HG02571 (cell line): Measurements from ENCODE around the gene GPS2.
A peak's percentile ranks its signal among the peaks of the same experiment; 100 is the strongest.

Source experiments
- ATAC-seq: cut with Tn5 transposase; IDR thresholded peaks from one replicate; pipeline ENCODE4 v1.9.1; 2021; ENCODE audit warnings: mild to moderate bottlenecking, moderate library complexity; ENCODE audit not compliant: unreplicated experiment

The GPS2 gene

DNA sequence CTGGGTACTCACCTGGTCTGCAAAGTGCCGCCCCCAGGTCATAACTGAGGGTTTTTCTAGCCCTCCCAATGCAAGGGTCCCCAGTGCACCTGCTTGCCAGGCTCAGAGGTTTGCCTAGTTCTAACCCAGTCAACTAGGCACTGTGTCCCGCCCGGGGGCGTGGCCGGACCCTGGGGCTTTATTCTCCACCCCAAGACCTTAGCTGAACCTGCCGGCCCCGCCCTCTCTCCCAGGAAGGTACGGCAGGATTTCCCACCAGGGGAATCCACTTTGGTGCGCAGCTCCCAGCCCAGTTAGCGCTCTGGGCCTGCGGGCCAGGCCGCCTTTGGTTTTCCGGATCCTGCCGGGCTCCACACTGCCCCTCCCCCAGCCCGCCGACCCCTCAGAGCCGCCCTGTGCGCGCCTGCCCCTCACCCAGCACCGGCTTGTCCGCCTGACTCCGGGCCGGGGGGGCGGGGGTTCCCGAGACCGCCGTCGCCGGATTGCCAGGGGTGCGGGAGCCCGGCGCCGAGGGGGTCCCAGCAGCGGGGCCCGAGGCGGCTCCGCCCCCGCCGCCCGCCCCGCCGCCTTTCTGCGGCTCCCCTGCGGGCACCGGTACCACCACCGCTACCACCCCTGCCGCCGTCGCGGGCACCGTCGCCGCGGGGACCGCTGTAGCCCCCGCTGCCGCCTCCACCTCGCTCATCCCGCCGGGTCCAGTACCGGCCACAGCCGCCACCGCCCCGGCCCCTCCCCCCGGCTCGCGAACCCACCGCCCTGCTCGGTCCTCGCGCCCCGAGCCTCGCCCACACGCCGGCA is 21.1 kb downstream of the GPS2 start:
- no peak for ATAC-seq

DNA sequence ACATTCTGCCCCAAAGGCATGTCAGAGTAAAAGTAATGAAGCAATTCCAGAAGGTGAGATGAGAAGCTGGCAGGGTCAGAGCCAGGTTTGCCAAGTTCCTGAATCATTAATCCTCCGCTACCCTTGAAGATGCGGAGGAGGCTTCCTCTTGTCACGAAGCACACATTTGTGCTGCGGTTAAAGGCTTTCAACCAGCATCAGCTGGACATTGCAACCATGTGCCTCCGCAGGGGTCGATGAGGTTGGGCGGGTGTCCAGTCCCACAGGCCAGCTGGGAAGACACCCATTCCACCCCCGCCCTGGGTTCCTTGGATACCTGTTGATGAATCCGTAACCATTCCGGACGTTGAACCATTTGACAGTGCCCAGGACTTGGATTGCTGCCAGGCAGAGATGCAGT is 22.0 kb downstream of the GPS2 start:
- no peak for ATAC-seq

- ATAC-seq: no peak
These were observed 22.4 kb downstream of the GPS2 start for GRCh38 chr17:7292729-7293128.

DNA sequence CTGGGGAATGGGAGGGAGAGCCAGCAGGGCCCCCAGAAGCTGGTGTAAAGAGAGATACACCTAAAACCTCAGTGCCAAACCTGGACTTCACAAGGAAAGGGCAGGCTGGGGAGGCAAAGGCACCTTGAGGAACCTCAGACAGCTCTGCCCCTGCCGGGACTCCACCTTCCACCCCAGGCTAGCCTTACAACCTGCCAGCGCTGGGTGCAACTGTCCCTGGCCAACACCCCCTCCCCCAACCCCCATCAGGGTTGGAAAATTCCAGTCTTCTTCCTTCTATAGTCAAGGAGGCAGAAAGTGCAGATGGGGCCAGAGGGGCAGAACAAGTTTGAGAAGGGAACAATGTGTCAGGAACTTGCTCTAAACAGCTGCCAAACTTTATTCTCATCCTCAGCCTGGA is 23.0 kb downstream of the GPS2 start:
- no peak for ATAC-seq

GRCh38 chr17:7290685-7291084 is 24.5 kb downstream of the GPS2 start:
- no peak for ATAC-seq

DNA sequence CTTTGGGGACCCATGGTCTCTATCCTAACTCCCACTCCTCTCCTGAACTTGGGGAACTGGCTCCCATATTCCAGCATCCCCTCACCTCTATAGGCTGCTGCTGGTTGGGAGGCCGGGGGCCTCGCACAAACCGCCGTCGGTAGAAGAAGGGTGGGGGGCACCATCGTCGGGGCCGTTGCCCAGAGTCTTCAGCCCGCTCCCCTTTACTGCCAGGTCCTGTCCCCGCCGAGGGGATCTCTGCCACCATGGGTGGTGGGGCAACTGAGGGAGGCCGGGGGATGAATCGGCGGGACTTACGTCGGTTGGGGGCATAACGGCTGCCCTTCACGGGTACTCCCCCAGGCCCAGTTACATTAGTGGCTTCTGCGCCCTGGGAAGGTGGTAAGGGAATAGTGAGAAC is 25.0 kb downstream of the GPS2 start:
- ATAC-seq: no peak

DNA sequence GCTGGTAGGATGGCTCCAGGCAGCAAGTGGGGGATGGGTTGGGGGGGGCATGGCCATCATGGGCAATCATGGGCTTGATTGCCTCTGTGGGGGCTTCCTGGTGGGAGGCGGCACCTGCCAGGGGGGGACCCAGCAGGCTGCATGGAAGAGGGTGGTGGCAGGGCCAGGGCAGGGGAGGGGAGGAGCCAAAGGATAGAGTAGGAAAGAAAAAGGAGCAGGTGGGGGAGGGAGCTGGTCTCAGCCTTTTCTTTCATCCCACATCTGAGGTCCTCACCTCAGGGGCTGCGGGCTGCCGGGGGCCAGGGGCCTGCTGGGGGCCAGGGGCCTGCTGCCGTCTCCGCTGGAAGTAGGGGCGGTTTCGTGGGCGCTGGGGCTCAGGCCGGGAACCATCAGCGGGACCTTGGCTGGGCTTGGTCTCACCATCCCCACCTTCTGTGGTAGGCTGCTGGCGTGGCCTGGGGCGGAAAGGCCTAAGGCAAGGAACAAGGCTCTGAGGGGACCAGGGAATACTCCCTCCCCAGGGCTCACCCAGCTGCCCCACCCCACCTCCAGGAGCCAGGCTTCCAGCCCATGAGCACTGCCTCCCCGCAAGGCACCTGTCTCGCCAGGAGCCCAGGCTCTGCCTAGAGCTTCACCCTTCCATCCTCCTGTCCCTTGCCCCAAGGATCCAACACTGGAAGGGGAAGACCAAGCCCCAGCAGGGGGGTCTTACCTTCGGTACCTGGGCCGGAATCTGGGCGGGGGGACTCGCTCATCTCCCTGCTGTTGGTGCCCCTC is 25.7 kb downstream of the GPS2 start:
- no peak for ATAC-seq

DNA sequence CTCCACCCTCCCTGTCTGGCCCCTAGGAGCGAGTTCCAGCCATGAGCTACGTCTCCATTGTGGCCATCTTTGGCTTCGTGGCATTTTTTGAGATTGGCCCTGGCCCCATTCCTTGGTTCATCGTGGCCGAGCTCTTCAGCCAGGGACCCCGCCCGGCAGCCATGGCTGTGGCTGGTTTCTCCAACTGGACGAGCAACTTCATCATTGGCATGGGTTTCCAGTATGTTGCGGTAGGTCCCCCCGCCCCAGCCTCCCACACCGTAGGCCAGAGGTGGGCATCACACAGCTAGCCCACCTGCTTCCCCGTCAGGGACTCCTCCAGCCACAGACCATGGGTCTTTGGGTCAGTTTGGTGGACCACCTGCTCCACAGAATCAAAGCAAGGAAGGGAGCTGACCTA is 29.5 kb downstream of the GPS2 start:
- no peak for ATAC-seq

DNA sequence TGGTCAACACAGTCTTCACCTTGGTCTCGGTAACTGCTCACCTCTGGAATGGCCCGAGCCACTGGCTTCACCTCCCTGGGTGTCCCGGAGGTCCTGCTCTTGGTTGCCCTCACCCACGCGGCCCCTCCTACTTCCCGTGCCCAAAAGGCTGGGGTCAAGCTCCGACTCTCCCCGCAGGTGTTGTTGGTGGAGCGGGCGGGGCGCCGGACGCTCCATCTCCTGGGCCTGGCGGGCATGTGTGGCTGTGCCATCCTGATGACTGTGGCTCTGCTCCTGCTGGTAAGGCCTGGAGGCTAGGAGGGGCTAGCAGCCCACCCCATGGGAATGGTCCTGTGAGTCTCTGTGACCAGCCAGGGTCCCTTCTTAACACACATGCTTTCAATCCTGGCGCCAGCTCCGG is 30.2 kb downstream of the GPS2 start:
- ATAC-seq: no peak

DNA sequence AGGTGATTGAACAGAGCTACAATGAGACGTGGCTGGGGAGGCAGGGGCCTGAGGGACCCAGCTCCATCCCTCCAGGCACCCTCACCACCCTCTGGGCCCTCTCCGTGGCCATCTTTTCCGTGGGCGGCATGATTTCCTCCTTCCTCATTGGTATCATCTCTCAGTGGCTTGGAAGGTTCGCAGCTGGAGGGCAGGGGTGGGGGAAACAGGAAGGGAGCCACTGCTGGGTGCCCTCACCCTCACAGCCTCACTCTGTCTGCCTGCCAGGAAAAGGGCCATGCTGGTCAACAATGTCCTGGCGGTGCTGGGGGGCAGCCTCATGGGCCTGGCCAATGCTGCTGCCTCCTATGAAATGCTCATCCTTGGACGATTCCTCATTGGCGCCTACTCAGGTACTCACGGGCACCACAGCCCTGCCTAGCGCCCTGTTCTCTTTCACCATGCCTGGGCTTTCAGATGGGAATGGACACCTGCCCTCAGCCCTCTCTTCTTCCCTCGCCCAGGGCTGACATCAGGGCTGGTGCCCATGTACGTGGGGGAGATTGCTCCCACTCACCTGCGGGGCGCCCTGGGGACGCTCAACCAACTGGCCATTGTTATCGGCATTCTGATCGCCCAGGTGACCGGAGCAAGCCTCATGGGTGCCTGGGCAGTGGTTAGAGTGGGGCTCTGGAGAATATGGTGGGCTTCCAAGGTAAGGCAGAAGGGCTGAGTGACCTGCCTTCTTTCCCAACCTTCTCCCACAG is 31.5 kb downstream of the GPS2 start:
- ATAC-seq: no peak

DNA sequence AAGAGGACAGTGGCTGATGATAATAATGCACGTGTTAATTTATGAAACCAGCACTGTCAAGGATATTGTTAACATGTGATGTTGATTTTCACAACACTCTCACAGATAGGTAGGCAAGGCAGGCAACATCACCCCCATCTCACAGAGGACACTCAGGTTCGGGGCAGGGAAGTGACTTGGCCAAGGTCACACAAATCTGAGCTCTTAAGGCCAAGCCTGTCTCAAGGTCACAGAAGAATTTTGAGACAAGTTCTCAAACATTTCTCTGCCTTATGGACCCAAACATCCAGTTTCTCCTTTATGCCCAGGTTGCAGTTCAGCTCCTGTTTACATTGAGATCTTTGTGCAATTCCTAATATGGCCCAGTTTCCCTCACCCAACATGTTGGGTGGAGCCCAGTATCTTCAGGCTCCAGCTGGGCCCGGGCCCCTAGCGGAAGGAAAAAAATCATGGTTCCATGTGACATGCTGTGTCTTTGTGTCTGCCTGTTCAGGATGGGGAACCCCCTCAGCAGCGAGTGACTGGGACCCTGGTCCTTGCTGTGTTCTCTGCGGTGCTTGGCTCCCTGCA is 32.3 kb downstream of the GPS2 start:
- no peak for ATAC-seq

DNA sequence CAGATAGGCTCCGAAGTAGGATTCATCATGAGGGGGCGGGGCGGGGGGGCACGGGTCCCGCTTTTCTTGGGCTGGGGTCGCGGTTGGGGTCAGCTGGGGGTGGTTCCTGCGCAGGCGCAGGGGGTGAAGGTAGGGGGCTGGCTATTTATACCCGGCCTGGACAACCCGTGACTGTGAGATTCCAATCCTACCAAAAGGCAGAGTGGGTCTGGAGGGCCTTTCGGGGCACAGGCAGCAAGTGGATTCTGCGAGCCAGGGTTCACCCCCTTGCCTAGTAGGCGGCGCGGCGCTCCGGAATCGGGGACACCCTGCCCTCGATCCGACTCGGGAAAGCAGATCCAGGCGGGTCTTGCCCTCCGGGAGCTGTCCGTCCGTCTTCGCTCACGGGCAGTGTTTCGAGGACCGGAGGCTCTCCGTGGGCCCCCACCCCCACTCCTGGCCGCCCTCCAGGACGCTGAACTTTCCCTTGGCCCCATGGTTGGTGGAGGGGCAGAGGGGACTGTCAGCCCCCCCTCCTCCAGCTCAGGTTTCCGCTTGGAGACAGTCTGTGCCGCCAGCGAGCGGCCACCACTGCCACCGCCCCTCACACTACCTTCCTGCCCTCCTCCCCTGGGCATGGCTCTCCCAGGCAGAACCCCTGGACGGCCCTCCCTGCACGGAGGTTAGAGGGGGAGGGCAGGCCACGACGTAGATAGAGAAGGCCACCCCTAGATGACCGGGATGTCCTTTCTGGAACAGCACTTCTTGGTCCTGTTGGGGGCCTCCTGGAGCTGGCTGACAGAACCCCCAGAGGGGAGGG is 33.0 kb downstream of the GPS2 start:
- no peak for ATAC-seq

DNA sequence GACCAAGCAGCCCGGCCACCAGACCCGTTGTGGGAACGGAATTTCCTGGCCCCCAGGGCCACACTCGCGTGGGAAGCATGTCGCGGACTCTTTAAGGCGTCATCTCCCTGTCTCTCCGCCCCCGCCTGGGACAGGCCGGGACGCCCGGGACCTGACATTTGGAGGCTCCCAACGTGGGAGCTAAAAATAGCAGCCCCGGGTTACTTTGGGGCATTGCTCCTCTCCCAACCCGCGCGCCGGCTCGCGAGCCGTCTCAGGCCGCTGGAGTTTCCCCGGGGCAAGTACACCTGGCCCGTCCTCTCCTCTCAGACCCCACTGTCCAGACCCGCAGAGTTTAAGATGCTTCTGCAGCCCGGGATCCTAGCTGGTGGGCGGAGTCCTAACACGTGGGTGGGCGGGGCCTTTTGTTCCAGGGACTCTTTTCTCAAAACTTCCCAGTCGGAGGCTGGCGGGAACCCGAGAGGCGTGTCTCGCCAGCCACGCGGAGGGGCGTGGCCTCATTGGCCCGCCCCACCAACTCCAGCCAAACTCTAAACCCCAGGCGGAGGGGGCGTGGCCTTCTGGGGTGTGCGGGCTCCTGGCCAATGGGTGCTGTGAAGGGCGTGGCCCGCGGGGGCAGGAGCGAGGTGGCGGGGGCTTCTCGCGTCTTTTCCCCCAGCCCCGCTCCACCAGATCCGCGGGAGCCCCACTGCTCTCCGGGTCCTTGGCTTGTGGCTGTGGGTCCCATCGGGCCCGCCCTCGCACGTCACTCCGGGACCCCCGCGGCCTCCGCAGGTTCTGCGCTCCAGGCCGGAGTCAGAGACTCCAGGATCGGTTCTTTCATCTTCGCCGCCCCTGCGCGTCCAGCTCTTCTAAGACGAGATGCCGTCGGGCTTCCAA is 33.8 kb downstream of the GPS2 start, which contains the start of gene SLC2A4:
Gene SLC2A4, plus strand, starts transcription at position 645 of the 879 bp plus-strand sequence. Its CDS starts 217 bp downstream, at position 862.
- ATAC-seq: peak; percentile 58

DNA sequence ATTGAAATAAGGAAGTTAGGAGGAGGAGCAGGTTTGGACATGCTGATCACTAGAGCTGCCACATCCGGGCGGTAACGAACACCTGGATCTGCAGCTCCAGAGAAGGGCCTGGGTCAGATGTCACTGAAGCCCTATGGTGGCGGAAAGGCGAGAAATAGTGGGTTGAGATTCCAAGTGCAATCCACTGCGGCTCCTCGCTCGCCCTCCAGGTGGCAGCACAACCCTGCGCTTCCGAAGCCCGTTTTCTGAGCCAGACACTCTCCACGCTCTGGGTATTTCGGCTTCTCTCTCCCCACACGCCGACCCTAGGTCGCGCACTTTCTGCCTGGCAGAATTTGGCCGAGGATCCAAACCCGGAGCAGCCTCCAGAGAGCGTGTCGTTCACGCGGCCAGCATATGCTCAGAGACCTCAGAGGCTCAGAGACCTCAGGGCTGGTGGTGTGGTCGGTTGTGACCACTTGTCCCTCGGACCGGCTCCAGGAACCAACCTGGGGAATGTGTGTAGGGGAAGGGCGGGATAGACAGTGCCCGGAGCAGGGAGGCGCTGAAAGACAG is 34.6 kb downstream of the GPS2 start:
- no peak for ATAC-seq

GRCh38 chr17:7279448-7279847 is 35.7 kb downstream of the GPS2 start:
- ATAC-seq: no peak

- no peak for ATAC-seq
These were observed 48.4 kb downstream of the GPS2 start for GRCh38 chr17:7266784-7267183.

DNA sequence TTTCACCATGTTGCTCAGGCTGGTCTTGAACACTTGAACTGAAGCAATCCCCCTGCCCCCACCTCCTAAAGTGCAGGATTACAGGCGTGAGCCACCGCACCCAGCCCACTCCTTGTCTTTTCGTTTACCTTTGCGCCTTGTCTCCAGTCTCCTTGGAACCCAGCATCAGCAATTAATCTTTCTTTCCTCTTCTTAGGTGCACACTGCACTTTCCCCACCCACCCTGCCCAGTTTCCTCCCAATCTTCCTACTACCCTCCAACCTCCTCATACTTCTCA is 51.4 kb downstream of the GPS2 start:
- ATAC-seq: no peak

DNA sequence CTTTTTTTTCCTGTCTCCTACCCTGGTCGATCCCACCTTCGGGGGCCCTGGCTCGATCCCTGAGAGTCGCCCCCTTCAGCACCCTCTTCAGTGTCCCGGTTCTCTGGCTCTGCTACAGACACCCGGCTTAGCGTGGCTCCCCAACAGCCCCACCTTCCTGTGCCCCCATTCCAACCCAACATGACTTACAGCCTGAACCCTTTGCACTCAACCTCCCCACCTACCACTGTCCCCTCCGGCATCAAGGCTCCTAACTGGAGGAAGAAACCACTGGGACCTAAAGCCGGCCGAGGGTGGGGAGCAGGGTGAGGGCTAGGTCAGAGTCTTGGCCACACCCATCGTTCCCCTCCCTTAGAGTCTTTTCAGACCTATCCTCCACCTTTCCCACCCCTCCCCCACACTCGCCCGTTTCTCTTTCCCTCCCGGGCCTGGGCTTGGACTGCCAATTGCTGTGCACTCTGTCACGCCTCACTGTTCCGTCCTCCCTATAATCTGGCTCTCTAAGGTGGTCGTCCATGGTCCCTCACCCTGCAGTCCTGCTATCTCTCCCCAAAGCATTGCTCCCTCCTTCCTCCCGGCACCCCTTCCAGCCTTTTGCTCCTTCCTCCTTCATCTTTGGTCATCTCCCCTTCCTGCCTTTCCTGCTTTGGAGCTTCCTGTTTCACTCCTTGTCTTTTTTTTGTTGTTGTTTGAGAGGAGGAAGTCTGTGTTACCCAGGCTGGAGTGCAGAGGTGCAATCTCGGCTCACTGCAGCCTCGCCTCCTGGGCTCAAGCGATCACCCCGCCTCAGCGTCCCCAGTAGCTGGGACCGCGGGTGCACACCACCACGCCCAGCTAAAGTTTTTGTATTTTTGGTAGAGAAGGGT is 52.0 kb downstream of the GPS2 start:
- no peak for ATAC-seq
